H9 (cell line): ENCODE measurements around the gene CRISPLD2. TPM values are rescaled to one million over a fixed set of nuclear protein-coding genes. Genes with fewer than 3 reads are reported as not detected.

Experiments used
- DNase-seq: peaks from one replicate; pipeline ENCODE4 v3.0.0-alpha.2; 2017
- H2AFZ ChIP-seq: one replicate; pipeline ENCODE4 v1.6.1; 2013; ENCODE audit warnings: mild to moderate bottlenecking, low read length, control low read depth, moderate library complexity
- H2AK5ac ChIP-seq: 2 replicates; pipeline ENCODE4 v1.6.1; 2013; ENCODE audit warnings: low read length, control low read depth, mixed read lengths; ENCODE audit not compliant: insufficient read length
- H2BK120ac ChIP-seq: one replicate; pipeline ENCODE4 v1.6.1; 2013; ENCODE audit warnings: low read depth, mild to moderate bottlenecking, low read length, control low read depth, inconsistent platforms; ENCODE audit not compliant: poor library complexity, severe bottlenecking
- H2BK12ac ChIP-seq: 2 replicates; pipeline ENCODE4 v1.6.1; 2013; ENCODE audit warnings: low read length, control low read depth, mixed read lengths, low read depth; ENCODE audit not compliant: insufficient read length
- H2BK15ac ChIP-seq: 2 replicates; pipeline ENCODE4 v1.6.1; 2013; ENCODE audit warnings: low read depth, low read length, control low read depth
- H2BK20ac ChIP-seq: one replicate; pipeline ENCODE4 v1.6.1; 2013; ENCODE audit warnings: low read depth, mild to moderate bottlenecking, low read length, control low read depth, inconsistent platforms; ENCODE audit not compliant: poor library complexity, severe bottlenecking
- H2BK5ac ChIP-seq: 2 replicates; pipeline ENCODE4 v1.6.1; 2013; ENCODE audit warnings: low read length, control low read depth, mixed read lengths; ENCODE audit not compliant: insufficient read length
- H3K14ac ChIP-seq: 2 replicates; pipeline ENCODE4 v1.6.1; 2013; ENCODE audit warnings: low read length, control low read depth; ENCODE audit not compliant: insufficient read depth
- H3K18ac ChIP-seq: 2 replicates; pipeline ENCODE4 v1.6.1; 2013; ENCODE audit warnings: low read depth, mild to moderate bottlenecking, mixed read lengths, low read length, control low read depth; ENCODE audit not compliant: insufficient read length
- H3K23ac ChIP-seq: 2 replicates; pipeline ENCODE4 v1.6.1; 2013; ENCODE audit warnings: low read length, control low read depth, mixed read lengths, low read depth; ENCODE audit not compliant: insufficient read length
- H3K23me2 ChIP-seq: 2 replicates; pipeline ENCODE4 v1.6.1; 2013; ENCODE audit warnings: low read depth, mild to moderate bottlenecking, mixed read lengths, low read length, control low read depth; ENCODE audit not compliant: insufficient read length, poor library complexity, severe bottlenecking
- H3K27ac ChIP-seq: 2 replicates; pipeline ENCODE4 v1.5.1; 2013; ENCODE audit warnings: low read length, control low read depth, mixed read lengths, low read depth; ENCODE audit not compliant: insufficient read length
- H3K27me3 ChIP-seq: 2 replicates; pipeline ENCODE4 v1.6.1; 2013; ENCODE audit warnings: low read length, control low read depth, inconsistent platforms; ENCODE audit not compliant: insufficient read depth
- H3K4ac ChIP-seq: 2 replicates; pipeline ENCODE4 v1.6.1; 2013; ENCODE audit warnings: low read depth, mild to moderate bottlenecking, control low read depth, inconsistent platforms, low read length, moderate library complexity
- H3K4me1 ChIP-seq: 2 replicates; pipeline ENCODE4 v1.6.1; 2013; ENCODE audit warnings: low read length, control low read depth, inconsistent platforms; ENCODE audit not compliant: insufficient read depth
- H3K4me2 ChIP-seq: 2 replicates; pipeline ENCODE4 v1.6.1; 2013; ENCODE audit warnings: low read length, control low read depth, mixed read lengths; ENCODE audit not compliant: insufficient read length, insufficient read depth
- H3K56ac ChIP-seq: 2 replicates; pipeline ENCODE4 v1.6.1; 2013; ENCODE audit warnings: low read depth, mild to moderate bottlenecking, mixed read lengths, low read length, control low read depth; ENCODE audit not compliant: insufficient read length
- H3K79me1 ChIP-seq: 2 replicates; pipeline ENCODE4 v1.6.1; 2013; ENCODE audit warnings: low read depth, mild to moderate bottlenecking, moderate library complexity, low read length, control low read depth, inconsistent platforms; ENCODE audit not compliant: insufficient read depth, poor library complexity, severe bottlenecking
- H3K79me2 ChIP-seq: 2 replicates; pipeline ENCODE4 v1.6.1; 2013; ENCODE audit warnings: low read length, control low read depth, inconsistent platforms; ENCODE audit not compliant: insufficient read depth
- H3K9ac ChIP-seq: 2 replicates; pipeline ENCODE4 v1.6.1; 2013; ENCODE audit warnings: low read length, control low read depth, mixed read lengths; ENCODE audit not compliant: insufficient read length; ENCODE audit errors: extremely low read depth
- H3K9me3 ChIP-seq: one replicate; pipeline ENCODE4 v1.6.1; 2013; ENCODE audit warnings: low read depth, low read length, inconsistent platforms; ENCODE audit not compliant: control insufficient read depth
- H3T11ph ChIP-seq: one replicate; pipeline ENCODE4 v1.6.1; 2013; ENCODE audit warnings: mild to moderate bottlenecking, low read length, control low read depth, inconsistent platforms
- H4K20me1 ChIP-seq: one replicate; pipeline ENCODE4 v1.6.1; 2013; ENCODE audit not compliant: control insufficient read depth, insufficient read length, insufficient read depth
- H4K5ac ChIP-seq: 2 replicates; pipeline ENCODE4 v1.6.1; 2013; ENCODE audit warnings: low read depth, mild to moderate bottlenecking, mixed read lengths, low read length, control low read depth; ENCODE audit not compliant: insufficient read length
- H4K8ac ChIP-seq: replicated peaks from 2 replicates; pipeline ENCODE4 v1.6.1; 2013; ENCODE audit warnings: low read length, control low read depth, mixed read lengths, low read depth; ENCODE audit not compliant: insufficient read length
- H4K91ac ChIP-seq: 2 replicates; pipeline ENCODE4 v1.6.1; 2013; ENCODE audit warnings: low read depth, mild to moderate bottlenecking, moderate library complexity, mixed read lengths, low read length, control low read depth; ENCODE audit not compliant: insufficient read length
- H3K27ac Mint-ChIP-seq, 3 experiments: 2 replicates in 2 of 3; 3 replicates in 1 of 3; pipeline ENCODE4 v1.8.0; 2020 to 2021; ENCODE audit warnings: mixed read lengths in 3 of 3, mild to moderate bottlenecking in 1 of 3, moderate library complexity in 1 of 3
- H3K27me3 Mint-ChIP-seq: 2 replicates; pipeline ENCODE4 v1.8.0; 2021; ENCODE audit warnings: low read depth, mild to moderate bottlenecking, moderate library complexity, mixed read lengths
- H3K36me3 Mint-ChIP-seq, 3 experiments: 2 replicates in 2 of 3; 3 replicates in 1 of 3; pipeline ENCODE4 v1.8.0; 2020 to 2021; ENCODE audit warnings: low read depth in 3 of 3, mixed read lengths in 3 of 3; ENCODE audit not compliant: insufficient read depth in 1 of 3
- H3K4me1 Mint-ChIP-seq, 2 experiments: 2 replicates each; pipeline ENCODE4 v1.8.0; 2020; ENCODE audit warnings: mixed read lengths in 2 of 2
- H3K4me3 Mint-ChIP-seq, 2 experiments: 2 replicates in 1 of 2; 3 replicates in 1 of 2; pipeline ENCODE4 v1.8.0; 2020 to 2021; ENCODE audit warnings: mild to moderate bottlenecking in 2 of 2, mixed read lengths in 2 of 2, moderate library complexity in 1 of 2
- H3K9me3 Mint-ChIP-seq, 2 experiments: 2 replicates in 1 of 2; 3 replicates in 1 of 2; pipeline ENCODE4 v1.8.0; 2020; ENCODE audit warnings: mild to moderate bottlenecking in 2 of 2, mixed read lengths in 2 of 2, moderate library complexity in 1 of 2
- CTCF ChIP-seq: fragments of 200-600 bp; sonication (generic); conservative IDR thresholded peaks from 3 replicates; pipeline ENCODE4 v1.8.0; 2021; ENCODE audit warnings: antibody characterized with exemption, mild to moderate bottlenecking
- WGBS: extraction: QIAGEN DNeasy Blood & Tissue Kit; methylation state at CpG from one replicate; pipeline ENCODE4 v1.1.7; 2013; ENCODE audit warnings: missing lambda C conversion rate, low lambda C conversion rate, mixed read lengths; ENCODE audit not compliant: insufficient read length; ENCODE audit errors: extremely low coverage; 5-methylcytosine and 5-hydroxymethylcytosine counted together
- total RNA-seq: library from RNA; stranded (reverse); gene quantifications from 2 replicates; pipeline ENCODE4 v1.2.1, GENCODE V29; 2021

Gene CRISPLD2
- total RNA-seq, 1 experiment from 2014 or later = 2.3 TPM

- Histone ChIP-seq H2BK15ac (no peak overlapping the region), H3K23me2 (no peaks in the 10 kb centered on the region), H3K9ac (no peak overlapping the region), H4K20me1 (no peaks in the 10 kb centered on the region), H3K4me2 (no peak overlapping the region), H3K79me1 (no peaks in the 10 kb centered on the region), H2BK20ac (no peak overlapping the region), H3K4ac (no peak overlapping the region), H3K18ac (no peak overlapping the region), H2AFZ (no peak overlapping the region), H3K23ac (no peak overlapping the region), H2AK5ac (no peak overlapping the region), H3K14ac (no peak overlapping the region), H3K56ac (no peak overlapping the region), H3K4me1 (no peaks in the 10 kb centered on the region), H4K91ac (no peak overlapping the region), H3K27me3 (no peaks in the 10 kb centered on the region), H3K79me2 (no peaks in the 10 kb centered on the region), H4K5ac (no peak overlapping the region), H3K27ac (no peak overlapping the region), H3K9me3 (no peaks in the 10 kb centered on the region), H3T11ph (no peak overlapping the region), H4K8ac (no peak overlapping the region), H2BK120ac (no peak overlapping the region), H2BK12ac (no peak overlapping the region), H2BK5ac (no peak overlapping the region)
- H3K27me3 Mint-ChIP-seq = peaks cover 4% of the 10 kb centered on the region; the same call in 1 of the 2 replicates
- H3K4me1 Mint-ChIP-seq = peaks cover 0 to 2% of the 10 kb centered on the region in 2 experiments; a peak in 1 of 4 replicates
- no peak overlapping the region; a peak in 1 of 5 replicates for H3K4me3 Mint-ChIP-seq
- TF ChIP-seq CTCF = no peak
- H3K27ac Mint-ChIP-seq = no peak overlapping the region
- no CpG with 5 or more reads among the region's 5 CpGs for WGBS
- no peaks in the 10 kb centered on the region for H3K36me3 Mint-ChIP-seq
- DNase-seq = no peak
- no peaks in the 10 kb centered on the region for H3K9me3 Mint-ChIP-seq
These were observed 137.4 kb downstream of the CRISPLD2 start for GRCh38 chr16:84957192-84957591.
